Activated CD4-positive, alpha-beta T cell treated with anti-CD3 and anti-CD28 coated beads, Interleukin-2, amount 50 U/mL, for 1 hour (primary cell): ENCODE results near the gene MEGF9.
"Not testable (repeated sequence)": the region's sequence is repeated elsewhere in the genome, so short reads cannot be mapped to it uniquely, and the experiment has no call there.

Experiments
- DNase-seq: peaks from one replicate; pipeline ENCODE4 v3.0.0-alpha.2; 2020

MEGF9 gene

DNA sequence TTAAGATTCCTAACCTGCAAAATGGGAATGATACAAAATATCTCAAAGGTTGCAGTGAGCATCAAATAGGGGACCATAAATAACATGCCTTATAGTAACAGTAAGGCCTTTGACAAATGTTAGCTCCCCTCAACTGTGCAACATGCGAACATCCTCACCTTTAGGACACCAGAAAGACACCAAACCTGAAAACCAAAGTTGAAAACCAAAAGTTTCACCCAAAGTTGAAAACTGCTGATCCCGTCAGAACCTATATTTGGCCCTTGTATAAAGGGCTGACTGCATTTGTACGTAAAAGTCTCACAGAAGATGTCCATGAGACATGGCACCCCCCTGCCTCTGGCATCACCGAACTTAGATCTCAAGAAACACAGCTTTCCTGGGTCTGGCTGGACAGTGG, 146.4 kb downstream of the MEGF9 start:
- DNase-seq: no peak

DNA sequence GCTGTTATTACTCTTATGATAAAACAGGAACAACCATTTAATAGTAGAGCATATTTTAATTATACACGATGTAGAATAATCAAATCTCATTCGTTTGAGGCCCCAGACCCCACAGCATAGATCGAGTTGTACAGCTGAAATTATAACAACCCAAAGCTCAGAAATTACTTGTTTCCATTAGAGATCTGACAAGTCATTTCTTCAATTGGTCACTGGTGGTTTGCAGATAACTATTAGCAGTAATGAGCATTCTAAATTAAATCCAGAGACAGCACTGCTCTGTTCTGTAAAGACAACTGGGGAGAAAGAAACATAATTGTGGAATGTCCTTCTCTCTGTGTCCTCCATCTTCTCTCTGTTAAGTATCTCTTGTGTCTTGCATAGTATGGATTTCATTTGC, 147.2 kb downstream of the MEGF9 start:
- no peak for DNase-seq

DNA sequence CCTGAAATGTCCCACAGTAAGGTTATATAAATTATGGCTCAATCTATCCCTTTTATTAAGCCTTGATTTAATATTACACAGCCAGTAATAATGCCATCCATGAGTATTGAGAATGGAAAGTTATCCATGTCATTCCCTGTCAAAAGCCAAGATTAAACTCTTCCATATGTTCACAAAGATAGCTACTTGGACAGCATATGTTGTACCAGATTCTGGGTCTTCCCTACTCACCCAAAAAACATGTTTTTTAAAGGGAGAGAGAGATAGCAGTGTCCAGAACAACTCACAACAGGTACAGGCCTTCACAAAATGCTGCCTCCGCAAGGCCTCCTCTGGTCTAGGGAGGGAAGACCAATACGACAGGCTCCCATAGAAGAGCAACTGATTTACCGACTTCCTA, 149.7 kb downstream of the MEGF9 start:
- no peak for DNase-seq

DNA sequence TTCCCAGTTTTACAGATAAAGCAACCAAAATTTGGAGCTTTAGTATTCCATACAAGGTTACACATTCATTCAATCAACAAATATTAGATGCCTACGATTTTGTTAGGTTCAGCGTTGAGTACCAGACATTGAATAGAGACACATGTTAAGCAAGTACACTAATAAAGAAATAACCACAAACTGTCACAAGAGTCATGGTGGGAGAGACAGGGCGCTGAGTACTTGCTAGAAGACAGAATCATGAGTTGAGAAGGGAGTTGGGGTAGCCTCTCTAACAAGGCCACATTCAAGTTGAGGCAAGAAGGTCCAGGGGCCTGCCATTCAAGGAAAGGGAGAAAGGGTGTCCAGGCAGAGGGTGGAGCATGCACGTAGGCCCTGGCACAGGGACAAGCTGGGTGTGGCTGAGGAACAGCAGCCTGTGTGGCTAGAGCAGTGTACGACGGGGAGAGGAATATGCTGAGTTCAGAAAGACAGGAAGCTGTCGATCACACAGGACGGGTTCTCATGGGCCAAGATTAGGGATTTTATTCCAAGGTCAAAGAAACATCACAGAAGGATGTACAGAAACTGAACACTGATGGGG, 151.3 kb downstream of the MEGF9 start:
- no peak for DNase-seq

DNA sequence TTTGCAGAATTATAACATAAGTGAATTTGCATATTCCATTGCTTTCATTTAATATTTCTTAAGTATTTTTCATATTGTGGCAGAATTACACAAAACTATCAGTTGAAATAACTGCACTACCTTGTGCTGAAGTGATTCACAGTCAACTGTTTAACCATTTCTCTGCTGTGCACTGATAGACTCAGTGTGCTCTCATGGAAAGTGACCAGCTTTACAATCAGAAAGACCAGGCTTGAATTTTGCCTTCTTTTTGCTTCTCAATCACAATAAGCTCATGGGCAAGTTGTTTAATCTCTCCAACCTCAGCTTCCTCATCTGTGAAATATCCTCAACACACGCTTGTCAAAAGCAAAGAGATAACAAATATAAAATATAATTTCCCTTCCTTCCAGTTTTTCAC, 152.6 kb downstream of the MEGF9 start:
- no peak for DNase-seq

DNA sequence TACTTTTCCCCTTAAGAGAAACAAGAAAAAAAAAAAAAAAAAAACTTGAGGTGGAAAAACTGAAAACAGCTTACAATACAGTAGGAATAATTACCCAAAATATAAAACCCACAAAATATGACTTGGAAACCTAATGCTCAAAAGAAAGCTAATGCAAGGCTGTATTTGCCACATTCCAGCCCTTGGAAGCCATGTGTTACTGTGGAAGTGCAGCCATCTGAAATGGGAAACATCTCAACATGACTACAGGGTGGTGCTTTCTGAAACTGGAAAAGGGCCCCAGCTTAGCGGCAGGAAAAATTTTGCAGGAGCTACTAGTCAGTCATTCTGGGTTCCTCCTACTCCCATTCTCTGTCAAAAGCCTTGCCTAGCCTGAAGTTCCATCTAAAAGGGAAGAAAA, 154.7 kb downstream of the MEGF9 start:
- no peak for DNase-seq

DNA sequence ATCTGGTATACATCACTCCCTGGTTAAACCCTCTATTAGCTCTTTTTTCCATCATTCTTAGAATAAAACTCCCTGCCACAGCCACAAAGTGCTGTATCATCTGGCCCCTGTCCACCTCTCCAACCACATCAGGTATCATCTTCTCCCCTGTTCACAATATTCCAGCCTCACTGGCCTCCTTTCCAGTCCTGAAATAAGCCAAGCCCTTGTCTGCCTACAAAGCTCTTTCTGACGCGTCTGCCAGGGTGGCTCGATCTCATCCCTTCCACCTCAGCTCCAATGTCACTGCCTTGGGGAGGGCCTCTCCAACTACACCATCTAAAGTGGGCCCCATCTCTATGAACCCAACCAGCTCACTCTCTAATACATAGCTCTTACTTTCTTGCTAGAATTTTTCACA, 155.8 kb downstream of the MEGF9 start:
- no peak for DNase-seq

DNA sequence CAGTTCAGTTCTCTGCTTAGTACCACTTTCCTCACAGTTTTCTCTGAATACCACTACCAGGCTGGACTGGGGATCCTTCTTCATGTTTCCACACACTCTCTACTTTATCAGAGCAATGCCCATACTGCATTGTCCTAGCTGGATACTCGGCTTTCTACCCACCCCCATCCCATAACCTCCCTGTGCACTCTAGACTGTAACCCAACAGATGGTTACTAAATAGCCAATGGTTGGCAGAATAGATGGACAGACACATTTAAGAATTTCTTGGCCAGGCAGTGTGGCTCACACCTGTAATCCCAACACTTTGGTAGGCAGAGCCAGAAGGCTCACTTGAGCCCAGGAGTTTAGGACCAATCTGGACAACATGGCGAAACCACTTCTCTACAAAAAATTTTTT, 157.1 kb downstream of the MEGF9 start:
- no peak for DNase-seq

DNA sequence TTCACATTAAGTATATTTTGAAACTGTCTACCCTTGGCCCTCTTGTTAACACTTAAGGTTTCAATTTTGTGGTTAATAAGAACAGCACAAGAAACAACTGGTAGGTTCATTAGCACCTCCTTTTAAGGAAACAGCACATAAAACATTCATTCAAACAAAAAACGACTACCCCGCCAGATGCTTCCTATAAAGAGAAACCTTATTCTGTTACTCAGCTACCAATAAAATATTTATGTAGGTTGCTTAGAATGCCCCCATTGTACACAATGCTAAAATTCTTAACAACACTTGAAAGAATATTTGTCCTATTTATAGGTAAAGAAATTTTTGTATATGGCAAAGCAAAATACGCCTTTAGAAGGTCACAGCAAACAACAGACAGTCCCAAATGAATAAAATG, 157.5 kb downstream of the MEGF9 start:
- no peak for DNase-seq

DNA sequence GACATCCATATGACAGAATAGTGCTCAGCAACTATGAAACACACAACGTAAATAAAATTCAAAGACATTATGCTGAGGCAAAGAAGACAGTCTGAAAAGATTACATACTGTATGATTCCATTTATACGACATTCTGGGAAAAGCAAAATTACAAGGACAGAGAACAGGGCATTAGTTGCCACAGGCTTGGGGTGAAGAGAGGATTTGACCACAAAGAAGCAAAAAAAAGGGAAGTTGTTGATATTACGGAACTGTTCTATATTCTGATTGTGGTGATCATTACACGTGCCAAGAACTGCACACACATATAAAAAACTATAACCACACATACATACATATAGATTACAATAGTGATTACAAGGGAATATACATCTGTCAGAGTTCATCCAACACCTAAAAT, 158.4 kb downstream of the MEGF9 start:
- no peak for DNase-seq

DNA sequence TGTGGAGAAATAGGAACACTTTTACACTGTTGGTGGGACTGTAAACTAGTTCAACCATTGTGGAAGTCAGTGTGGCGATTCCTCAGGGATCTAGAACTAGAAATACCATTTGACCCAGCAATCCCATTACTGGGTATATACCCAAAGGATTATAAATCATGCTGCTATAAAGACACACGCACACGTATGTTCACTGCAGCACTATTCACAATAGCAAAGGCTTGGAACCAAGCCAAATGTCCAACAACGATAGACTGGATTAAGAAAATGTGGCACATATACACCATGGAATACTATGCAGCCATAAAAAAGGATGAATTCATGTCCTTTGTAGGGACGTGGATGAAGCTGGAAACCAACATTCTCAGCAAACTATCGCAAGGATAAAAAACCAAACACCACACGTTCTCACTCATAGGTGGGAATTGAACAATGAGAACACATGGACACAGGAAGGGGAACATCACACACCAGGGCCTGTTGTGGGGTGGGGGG, 162.0 kb downstream of the MEGF9 start:
- DNase-seq: not testable (repeated sequence)
